Measurements from ENCODE around the gene STUB1. TPM values are rescaled to one million over a fixed set of nuclear protein-coding genes. Genes with fewer than 3 reads are reported as not detected.

Gene STUB1
- total and polyA plus RNA-seq, 2 donors (not counting 1 experiment from before 2014, with no cell fraction given): 94.3 to 116 TPM

GRCh38 chr16:710500-711075 is 30.4 kb downstream of the STUB1 start:
- WGBS (ENCODE audit: insufficient coverage): 60% methylated on average over 21 of the region's 21 CpGs
- no peak for ATAC-seq (ENCODE audit: low read depth)
- H3K9me3 Mint-ChIP-seq (ENCODE audit: insufficient read depth): no peaks in the 10 kb centered on the region
- Histone ChIP-seq H3K9ac (ENCODE audit: low read length) (no peak overlapping the region), H3K79me2 (ENCODE audit: control insufficient read depth, insufficient read depth, low read length) (no peaks in the 10 kb centered on the region), H3K4me1 (ENCODE audit: control insufficient read depth in 2 of 2, insufficient read depth in 2 of 2, low read length in 2 of 2) (peaks cover 13 to 16% of the 10 kb centered on the region in 2 donors), H3K36me3 (replicated peaks in 1 of 2; ENCODE audit: control extremely low read depth in 1 of 2, control insufficient read depth in 1 of 2, extremely low read depth in 1 of 2, insufficient read depth in 2 of 2, low read length in 1 of 2) (no peaks in the 10 kb centered on the region), H4K20me1 (ENCODE audit: control insufficient read depth, insufficient read depth, low read length, poor library complexity, severe bottlenecking) (no peaks in the 10 kb centered on the region), H3K4me3 (ENCODE audit: control extremely low read depth in 1 of 5, extremely low read depth in 1 of 5, insufficient read depth in 1 of 5, low read depth in 2 of 5, low read length in 4 of 5) (no peak overlapping the region), H3K9me3 (ENCODE audit: control extremely low read depth in 1 of 3, control insufficient read depth in 2 of 3, insufficient read depth in 1 of 3, low read length in 2 of 3) (peaks cover 0 to 17% (median 0%) of the 10 kb centered on the region in 3 donors), H3K4me2 (replicated peaks; ENCODE audit: low read depth, low read length, poor library complexity, severe bottlenecking) (no peak overlapping the region), H3K27ac (ENCODE audit: low read length in 2 of 2) (no peak overlapping the region), H3K27me3 (replicated peaks in 1 of 4; ENCODE audit: control extremely low read depth in 1 of 4, control insufficient read depth in 3 of 4, insufficient read depth in 4 of 4, low read length in 3 of 4) (peaks cover 0 to 69% (median 32%) of the 10 kb centered on the region in 4 experiments), H2AFZ (ENCODE audit: insufficient read depth, low read depth, low read length, poor library complexity, severe bottlenecking) (no peak overlapping the region)
- H3K4me1 Mint-ChIP-seq: peaks cover 4% of the 10 kb centered on the region
- H3K27me3 Mint-ChIP-seq: peaks cover 26% of the 10 kb centered on the region
- H3K4me3 Mint-ChIP-seq: no peak overlapping the region
- ChIA-PET POLR2A (no interaction called here), CTCF (interaction anchor here (0.7 to 7.6 kb wide), 6 partner anchors 10 to 349 kb away, joined by 3 to 94 read pairs (median 3); partner anchors contain the start of genes ANTKMT, CHTF18 and RPUSD1)
- intact Hi-C loops (cut with micrococcal nuclease): loop anchor here (1.0 to 2.0 kb wide), 3 partner anchors 31 to 392 kb away; no protein-coding TSS in a partner anchor
- TF ChIP-seq CTCF (IDR thresholded peaks at IDR 0.05): no peak
- TF ChIP-seq EZH2 (IDR thresholded peaks at IDR 0.05; ENCODE audit: borderline replicate concordance, insufficient read depth, low read depth, low read length, poor library complexity, severe bottlenecking): no peak
- no peak overlapping the region for H3K27ac Mint-ChIP-seq
- no peak for DNase-seq

- no peak overlapping the region for H3K9ac ChIP-seq (ENCODE audit: low read length)
- no peaks in the 10 kb centered on the region for H3K79me2 ChIP-seq (ENCODE audit: control insufficient read depth, insufficient read depth, low read length)
- H3K9me3 ChIP-seq (ENCODE audit: control extremely low read depth in 1 of 3, control insufficient read depth in 2 of 3, insufficient read depth in 1 of 3, low read length in 2 of 3): peaks cover 0 to 19% (median 0%) of the 10 kb centered on the region in 3 donors
- peaks cover under 1% of the 10 kb centered on the region for H4K20me1 ChIP-seq (ENCODE audit: control insufficient read depth, insufficient read depth, low read length, poor library complexity, severe bottlenecking)
- Mint-ChIP-seq H3K9me3 (ENCODE audit: insufficient read depth) (no peaks in the 10 kb centered on the region), H3K4me3 (no peak overlapping the region), H3K27me3 (peaks cover 26% of the 10 kb centered on the region), H3K27ac (no peak overlapping the region), H3K4me1 (peaks cover 4% of the 10 kb centered on the region)
- 77% methylated on average over 12 of the region's 12 CpGs for WGBS (ENCODE audit: insufficient coverage)
- H3K4me1 ChIP-seq (ENCODE audit: control insufficient read depth in 2 of 2, insufficient read depth in 2 of 2, low read length in 2 of 2): peaks cover 16 to 20% of the 10 kb centered on the region in 2 donors
- intact Hi-C loops (cut with micrococcal nuclease): loop anchor here (1.0 to 2.0 kb wide), 3 partner anchors 30 to 392 kb away; no protein-coding TSS in a partner anchor
- H2AFZ ChIP-seq (ENCODE audit: insufficient read depth, low read depth, low read length, poor library complexity, severe bottlenecking): no peak overlapping the region
- CTCF ChIA-PET: interaction anchor here (1.5 to 7.6 kb wide), 3 partner anchors 10 to 74 kb away, joined by 5 to 94 read pairs (median 9); partner anchors contain the start of genes ANTKMT, CHTF18 and RPUSD1
- no peak overlapping the region for H3K4me3 ChIP-seq (ENCODE audit: control extremely low read depth in 1 of 5, extremely low read depth in 1 of 5, insufficient read depth in 1 of 5, low read depth in 2 of 5, low read length in 4 of 5)
- POLR2A ChIA-PET: no interaction called here
- DNase-seq: no peak
- no peak for ATAC-seq (ENCODE audit: low read depth)
- peaks cover 0 to 73% (median 34%) of the 10 kb centered on the region in 4 experiments for H3K27me3 ChIP-seq (replicated peaks in 1 of 4; ENCODE audit: control extremely low read depth in 1 of 4, control insufficient read depth in 3 of 4, insufficient read depth in 4 of 4, low read length in 3 of 4)
- TF ChIP-seq CTCF (IDR thresholded peaks at IDR 0.05): no peak
- no peak for TF ChIP-seq EZH2 (IDR thresholded peaks at IDR 0.05; ENCODE audit: borderline replicate concordance, insufficient read depth, low read depth, low read length, poor library complexity, severe bottlenecking)
- no peak overlapping the region for H3K27ac ChIP-seq (ENCODE audit: low read length in 2 of 2)
- no peak overlapping the region for H3K4me2 ChIP-seq (replicated peaks; ENCODE audit: low read depth, low read length, poor library complexity, severe bottlenecking)
- H3K36me3 ChIP-seq (replicated peaks in 1 of 2; ENCODE audit: control extremely low read depth in 1 of 2, control insufficient read depth in 1 of 2, extremely low read depth in 1 of 2, insufficient read depth in 2 of 2, low read length in 1 of 2): no peaks in the 10 kb centered on the region
Measured at GRCh38 chr16:711084-711483, 30.9 kb downstream of the STUB1 start.

Measured in B cell (primary cell).